ENCODE results near the gene SHOC2. TPM values are rescaled to one million over a fixed set of nuclear protein-coding genes. Genes with fewer than 3 reads are reported as not detected.

SHOC2 gene
- total RNA-seq, 4 donors from 2014 or later: 49.2 to 50.9 (median 50.5) TPM

DNA sequence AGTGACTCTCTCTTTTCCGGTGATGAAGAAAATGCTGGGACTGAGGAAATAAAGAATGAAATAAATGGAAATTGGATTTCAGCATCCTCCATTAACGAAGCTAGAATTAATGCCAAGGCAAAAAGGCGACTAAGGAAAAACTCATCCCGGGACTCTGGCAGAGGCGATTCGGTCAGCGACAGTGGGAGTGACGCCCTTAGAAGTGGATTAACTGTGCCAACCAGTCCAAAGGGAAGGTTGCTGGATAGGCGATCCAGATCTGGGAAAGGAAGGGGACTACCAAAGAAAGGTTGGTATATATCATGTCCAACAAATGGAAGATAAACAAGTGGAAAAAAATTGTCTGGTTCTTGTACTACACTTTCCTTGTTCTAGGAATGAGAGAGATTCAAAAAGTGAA is 38.2 kb upstream of the SHOC2 start:
- H3K27ac ChIP-seq: no peak overlapping the region
- no peaks in the 10 kb centered on the region for H3K27me3 ChIP-seq
- no peak overlapping the region for H3K4me3 ChIP-seq
- DNase-seq (ENCODE audit: low spot score in 2 of 2): no peak
- TF ChIP-seq, protein P1, sequence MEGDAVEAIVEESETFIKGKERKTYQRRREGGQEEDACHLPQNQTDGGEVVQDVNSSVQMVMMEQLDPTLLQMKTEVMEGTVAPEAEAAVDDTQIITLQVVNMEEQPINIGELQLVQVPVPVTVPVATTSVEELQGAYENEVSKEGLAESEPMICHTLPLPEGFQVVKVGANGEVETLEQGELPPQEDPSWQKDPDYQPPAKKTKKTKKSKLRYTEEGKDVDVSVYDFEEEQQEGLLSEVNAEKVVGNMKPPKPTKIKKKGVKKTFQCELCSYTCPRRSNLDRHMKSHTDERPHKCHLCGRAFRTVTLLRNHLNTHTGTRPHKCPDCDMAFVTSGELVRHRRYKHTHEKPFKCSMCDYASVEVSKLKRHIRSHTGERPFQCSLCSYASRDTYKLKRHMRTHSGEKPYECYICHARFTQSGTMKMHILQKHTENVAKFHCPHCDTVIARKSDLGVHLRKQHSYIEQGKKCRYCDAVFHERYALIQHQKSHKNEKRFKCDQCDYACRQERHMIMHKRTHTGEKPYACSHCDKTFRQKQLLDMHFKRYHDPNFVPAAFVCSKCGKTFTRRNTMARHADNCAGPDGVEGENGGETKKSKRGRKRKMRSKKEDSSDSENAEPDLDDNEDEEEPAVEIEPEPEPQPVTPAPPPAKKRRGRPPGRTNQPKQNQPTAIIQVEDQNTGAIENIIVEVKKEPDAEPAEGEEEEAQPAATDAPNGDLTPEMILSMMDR (IDR thresholded peaks at IDR 0.05): no peak
- no peak for TF ChIP-seq POLR2A (IDR thresholded peaks at IDR 0.05)
- no peak for TF ChIP-seq EP300 (IDR thresholded peaks at IDR 0.05)
- H3K9me3 ChIP-seq: no peaks in the 10 kb centered on the region
- peaks cover 0 to 35% (median 6%) of the 10 kb centered on the region in 3 donors for H3K36me3 ChIP-seq
- whole genome bisulfite sequencing, 2 donors: 88 to 93% methylated on average over 9 of the region's 9 CpGs
- H3K4me1 ChIP-seq: peaks cover 0 to 38% (median 11%) of the 10 kb centered on the region in 4 donors

DNA sequence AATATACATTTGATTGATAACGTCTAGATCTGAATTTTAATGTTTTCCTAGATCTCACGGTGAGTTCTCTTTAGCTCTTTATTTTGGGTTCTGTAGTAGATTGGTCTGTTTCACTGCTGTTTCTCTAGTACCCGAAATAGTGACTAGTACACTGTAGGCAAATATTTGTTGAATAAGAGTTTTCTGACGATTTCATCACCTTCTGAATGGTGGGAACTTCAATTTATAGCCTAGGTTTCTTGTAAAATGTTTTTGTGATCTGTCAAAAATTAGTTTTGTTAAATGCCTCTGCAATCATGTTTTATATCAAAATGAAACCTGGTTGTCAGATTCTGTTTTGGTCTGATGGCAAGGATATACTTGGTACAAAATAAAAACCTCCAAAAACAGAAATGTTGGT is 37.5 kb upstream of the SHOC2 start:
- peaks cover 0 to 31% (median 9%) of the 10 kb centered on the region in 4 donors for H3K4me1 ChIP-seq
- no peak overlapping the region for H3K4me3 ChIP-seq
- TF ChIP-seq POLR2A (IDR thresholded peaks at IDR 0.05) (no peak), EP300 (IDR thresholded peaks at IDR 0.05) (no peak)
- TF ChIP-seq, protein P1 (IDR thresholded peaks at IDR 0.05): no peak
- no peaks in the 10 kb centered on the region for H3K27me3 ChIP-seq
- WGBS, 2 donors: 69 to 70% methylated on average over 4 of the region's 4 CpGs
- no peak for DNase-seq (ENCODE audit: low spot score in 2 of 2)
- H3K9me3 ChIP-seq: no peaks in the 10 kb centered on the region
- H3K36me3 ChIP-seq: peaks cover 0 to 41% (median 6%) of the 10 kb centered on the region in 3 donors
- no peak overlapping the region for H3K27ac ChIP-seq

DNA sequence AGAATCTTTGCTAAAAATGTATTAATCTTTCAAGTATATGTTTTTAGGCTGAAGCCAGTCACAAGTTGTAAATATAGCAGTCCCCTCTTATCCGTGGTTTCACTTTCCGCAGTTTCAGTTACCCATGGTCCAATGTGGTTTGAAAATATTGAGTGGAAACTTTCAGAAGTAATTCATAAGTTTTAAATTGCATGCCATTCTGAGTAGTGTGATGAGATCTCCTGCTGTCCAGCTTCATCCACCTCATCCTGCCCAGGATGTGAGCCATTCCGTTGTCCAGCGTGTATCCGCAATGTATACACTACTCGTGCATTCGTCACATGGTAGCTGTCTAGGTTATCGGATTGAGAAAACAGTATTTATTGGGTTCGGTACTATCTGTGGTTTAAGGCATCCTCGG is 35.5 kb upstream of the SHOC2 start:
- H3K27me3 ChIP-seq: no peaks in the 10 kb centered on the region
- peaks cover 0 to 55% (median 6%) of the 10 kb centered on the region in 3 donors for H3K36me3 ChIP-seq
- H3K9me3 ChIP-seq: no peaks in the 10 kb centered on the region
- H3K4me3 ChIP-seq: no peak overlapping the region
- no peak overlapping the region for H3K27ac ChIP-seq
- no peak for DNase-seq (ENCODE audit: low spot score in 2 of 2)
- TF ChIP-seq, protein P1 (IDR thresholded peaks at IDR 0.05): no peak
- TF ChIP-seq EP300 (IDR thresholded peaks at IDR 0.05): no peak
- peaks cover 0 to 20% (median 3%) of the 10 kb centered on the region in 4 donors for H3K4me1 ChIP-seq
- WGBS, 2 donors: 87 to 91% methylated on average over 10 of the region's 10 CpGs

DNA sequence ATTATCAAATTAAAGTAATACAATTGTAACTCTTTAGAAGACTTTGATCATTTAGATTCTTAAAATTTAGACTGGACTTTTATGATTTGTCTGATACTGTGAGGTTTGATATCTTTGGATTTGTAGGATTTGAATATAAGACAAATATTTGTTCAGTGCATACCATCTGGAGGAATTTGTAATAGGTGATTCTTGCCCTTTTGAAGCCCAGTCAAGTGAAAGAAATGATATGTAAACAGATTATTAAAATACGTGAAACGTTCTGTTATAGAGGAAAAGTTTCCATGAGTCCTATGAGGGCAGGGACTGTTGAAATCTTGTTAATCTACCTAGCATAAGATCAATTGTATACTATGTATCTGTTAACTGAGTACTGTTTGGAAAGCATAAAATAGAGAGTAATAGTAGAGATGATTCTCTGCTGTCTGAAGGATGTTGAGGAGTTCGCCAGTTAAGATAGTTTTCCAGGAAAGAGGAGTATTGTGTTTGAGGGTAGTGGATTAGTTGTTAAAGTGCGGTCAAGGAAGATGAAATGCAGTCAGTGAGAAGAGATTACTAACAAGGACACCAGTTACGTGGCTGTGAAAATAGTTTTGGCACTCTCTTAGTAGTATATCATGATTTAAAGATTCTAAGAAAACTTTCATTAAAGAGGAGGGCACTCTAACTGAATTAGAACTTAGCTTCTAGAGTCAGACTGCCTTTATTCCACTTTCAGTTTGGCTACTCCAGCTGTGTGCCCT is 33.3 kb upstream of the SHOC2 start:
- H3K4me3 ChIP-seq: no peak overlapping the region
- no peaks in the 10 kb centered on the region for H3K27me3 ChIP-seq
- H3K36me3 ChIP-seq: peaks cover 0 to 69% (median 6%) of the 10 kb centered on the region in 3 donors
- peaks cover 0 to 11% (median 3%) of the 10 kb centered on the region in 4 donors for H3K4me1 ChIP-seq
- no peak for TF ChIP-seq EP300 (IDR thresholded peaks at IDR 0.05)
- TF ChIP-seq POLR2A (IDR thresholded peaks at IDR 0.05): no peak
- TF ChIP-seq, protein P1 (IDR thresholded peaks at IDR 0.05): no peak
- no peak for DNase-seq (ENCODE audit: low spot score in 2 of 2)
- no peaks in the 10 kb centered on the region for H3K9me3 ChIP-seq
- H3K27ac ChIP-seq: no peak overlapping the region
- WGBS, 2 donors: 58 to 59% methylated on average over 5 of the region's 5 CpGs

DNA sequence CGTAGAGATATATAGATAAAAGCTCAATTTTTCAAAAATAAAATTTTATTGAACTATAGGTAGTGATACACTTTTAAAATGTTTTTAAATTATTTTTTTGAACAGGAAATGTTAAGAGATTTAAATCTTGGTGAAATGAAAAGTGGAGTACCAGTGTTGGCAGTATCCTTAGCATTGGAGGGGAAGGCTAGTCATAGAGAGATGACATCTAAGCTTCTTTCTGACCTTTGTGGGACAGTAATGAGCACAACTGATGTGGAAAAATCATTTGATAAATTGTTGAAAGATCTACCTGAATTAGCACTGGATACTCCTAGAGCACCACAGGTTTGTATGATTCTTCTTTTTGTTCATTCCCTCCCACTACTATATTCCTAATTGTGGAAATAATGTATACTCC is 31.8 kb upstream of the SHOC2 start:
- WGBS, 2 donors: 93 to 98% methylated on average over 1 of the region's 1 CpG
- H3K36me3 ChIP-seq: peaks cover 0 to 75% (median 6%) of the 10 kb centered on the region in 3 donors
- peaks cover 0 to 12% (median 3%) of the 10 kb centered on the region in 4 donors for H3K4me1 ChIP-seq
- H3K9me3 ChIP-seq: no peaks in the 10 kb centered on the region
- TF ChIP-seq EP300 (IDR thresholded peaks at IDR 0.05) (no peak), POLR2A (IDR thresholded peaks at IDR 0.05) (no peak)
- TF ChIP-seq, protein P1 (IDR thresholded peaks at IDR 0.05): no peak
- no peak overlapping the region for H3K27ac ChIP-seq
- H3K4me3 ChIP-seq: no peak overlapping the region
- H3K27me3 ChIP-seq: no peaks in the 10 kb centered on the region
- DNase-seq (ENCODE audit: low spot score in 2 of 2): no peak
